Esophagus muscularis mucosa (tissue), 4 donors: ENCODE results near the gene MMP24OS. TPM values are rescaled to one million over a fixed set of nuclear protein-coding genes. Genes with fewer than 3 reads are reported as not detected.

Experiments used
- DNase-seq: peaks from one replicate; pipeline ENCODE4 v3.0.0-alpha.2; 2017; ENCODE audit errors: extremely low spot score
- H3K27ac ChIP-seq, 4 donors: fragments of 200-600 bp; sonication (generic); replicated peaks in 1 of 4; 1 replicate in 3 of 4; 2 replicates in 1 of 4; pipeline ENCODE4 v1.5.1; 2016 to 2019; ENCODE audit warnings: mild to moderate bottlenecking in 1 of 4
- H3K27me3 ChIP-seq, 4 donors: fragments of 200-600 bp; sonication (generic); one replicate each; pipeline versions ENCODE4 v1.5.1 to v1.6.0; 2016 to 2019
- H3K36me3 ChIP-seq, 4 donors: fragments of 200-600 bp; sonication (generic); one replicate each; pipeline ENCODE4 v1.5.1; 2016 to 2019
- H3K4me1 ChIP-seq, 4 donors: fragments of 200-600 bp; sonication (generic); one replicate each; pipeline ENCODE4 v1.5.1; 2016 to 2019
- H3K4me3 ChIP-seq, 4 donors: fragments of 200-600 bp; sonication (generic); 1 replicate in 2 of 4; 2 replicates in 2 of 4; pipeline ENCODE4 v1.5.1; 2016 to 2019; ENCODE audit warnings: mild to moderate bottlenecking in 4 of 4, moderate library complexity in 1 of 4
- H3K9me3 ChIP-seq, 4 donors: fragments of 200-600 bp; sonication (generic); 1 replicate in 3 of 4; 2 replicates in 1 of 4; pipeline ENCODE4 v1.5.1; 2016 to 2019
- CTCF ChIP-seq, 3 experiments: fragments of 200-600 bp in 2 of 3; fragments of 450-650 bp in 1 of 3; sonication (generic) in 2 of 3; IDR thresholded peaks; one replicate each; pipeline ENCODE4 v1.5.1; 2017 to 2019; ENCODE audit warnings: antibody characterized with exemption in 3 of 3, mild to moderate bottlenecking in 2 of 3, moderate library complexity in 1 of 3
- EP300 ChIP-seq: sonication (generic); formaldehyde crosslinking; IDR thresholded peaks from one replicate; pipeline ENCODE4 v1.6.1; 2017; ENCODE audit warnings: antibody characterized with exemption
- POLR2A ChIP-seq: fragments of 450-650 bp; IDR thresholded peaks from one replicate; pipeline ENCODE4 v1.6.1; 2017; ENCODE audit warnings: antibody characterized with exemption, moderate library complexity, mild to moderate bottlenecking, low read depth
- POLR2AphosphoS5 ChIP-seq, 2 donors: sonication (generic); formaldehyde crosslinking; IDR thresholded peaks; one replicate each; pipeline ENCODE4 v1.6.1; 2017; ENCODE audit warnings: antibody characterized with exemption in 2 of 2
- WGBS: methylation state at CpG from one replicate; pipeline ENCODE4 v1.1.5; 2018; 5-methylcytosine and 5-hydroxymethylcytosine counted together
- intact Hi-C: fragments of 100-400 bp; cut with DNase I; formaldehyde crosslinking; loops from one replicate; pipeline ENCODE4 v1.15.1; 2023
- total RNA-seq, 4 donors: library from RNA; depleted of rRNA; stranded (reverse); fragments of >200 nt; gene quantifications; one replicate each; pipeline versions ENCODE4 v1.1.0 to v1.2.1, GENCODE V29; 2016

Gene MMP24OS
- total RNA-seq, 4 donors from 2014 or later, result 27.7 to 37.8 (median 32.0) TPM

GRCh38 chr20:35306931-35307517 is 29.1 kb upstream of the MMP24OS start:
- peak overlapping the region; percentile 40 to 60 (median 51) for H3K27ac ChIP-seq
- H3K36me3 ChIP-seq, result peaks cover 0 to 28% (median 5%) of the 10 kb centered on the region in 4 donors
- WGBS, result 62% methylated on average over 3 of the region's 4 CpGs
- DNase-seq, result no peak
- H3K4me3 ChIP-seq, result no peak overlapping the region
- no peaks in the 10 kb centered on the region for H3K27me3 ChIP-seq
- intact Hi-C loops, result no loop called here
- H3K9me3 ChIP-seq, result no peaks in the 10 kb centered on the region
- no peak for TF ChIP-seq EP300
- TF ChIP-seq POLR2A, result no peak
- peak in 1 of 2 donors; percentile 12 for TF ChIP-seq POLR2AphosphoS5 (IDR thresholded peaks at IDR 0.05)
- peak; percentile 38 to 64 (median 45) for TF ChIP-seq CTCF (IDR thresholded peaks at IDR 0.05)
- peaks cover 22 to 63% (median 62%) of the 10 kb centered on the region in 4 donors for H3K4me1 ChIP-seq

- peaks cover 0 to 28% (median 5%) of the 10 kb centered on the region in 4 donors for H3K36me3 ChIP-seq
- no peaks in the 10 kb centered on the region for H3K9me3 ChIP-seq
- H3K4me3 ChIP-seq, result no peak overlapping the region
- no peaks in the 10 kb centered on the region for H3K27me3 ChIP-seq
- TF ChIP-seq CTCF (IDR thresholded peaks at IDR 0.05), result no peak
- TF ChIP-seq POLR2AphosphoS5 (IDR thresholded peaks at IDR 0.05), result peak in 1 of 2 donors; percentile 58
- WGBS, result 82% methylated on average over 11 of the region's 12 CpGs
- intact Hi-C loops, result loop anchor here (2.0 kb wide), 2 partner anchors 133 to 141 kb away; partner anchors contain the start of gene GDF5
- DNase-seq, result no peak
- peaks cover 22 to 66% (median 65%) of the 10 kb centered on the region in 4 donors for H3K4me1 ChIP-seq
- peak overlapping the region in 2 of 4 donors; percentile 37 to 52 for H3K27ac ChIP-seq
Observed at GRCh38 chr20:35305682-35306556, 28.0 kb upstream of the MMP24OS start.

- H3K27ac ChIP-seq, result no peak overlapping the region
- H3K27me3 ChIP-seq, result no peaks in the 10 kb centered on the region
- no peak for TF ChIP-seq EP300
- TF ChIP-seq CTCF (IDR thresholded peaks at IDR 0.05), result no peak
- TF ChIP-seq POLR2A, result no peak
- no peak for TF ChIP-seq POLR2AphosphoS5 (IDR thresholded peaks at IDR 0.05)
- H3K4me1 ChIP-seq, result peaks cover 22 to 66% (median 65%) of the 10 kb centered on the region in 4 donors
- DNase-seq, result no peak
- H3K4me3 ChIP-seq, result no peak overlapping the region
- peaks cover 0 to 25% (median 5%) of the 10 kb centered on the region in 4 donors for H3K36me3 ChIP-seq
- H3K9me3 ChIP-seq, result no peaks in the 10 kb centered on the region
- intact Hi-C loops, result loop anchor here (2.0 kb wide), 2 partner anchors 134 to 142 kb away; partner anchors contain the start of gene GDF5
- WGBS, result 97% methylated on average over 3 of the region's 6 CpGs
Observed at GRCh38 chr20:35304956-35305355, 27.0 kb upstream of the MMP24OS start.

GRCh38 chr20:35303735-35304491 is 26.0 kb upstream of the MMP24OS start:
- H3K27ac ChIP-seq, result peak overlapping the region in 1 of 4 donors; percentile 3
- no peaks in the 10 kb centered on the region for H3K27me3 ChIP-seq
- TF ChIP-seq CTCF (IDR thresholded peaks at IDR 0.05) (peak; percentile 86 to 98 (median 91)), POLR2AphosphoS5 (IDR thresholded peaks at IDR 0.05) (no peak), POLR2A (no peak)
- 20% methylated on average over 13 of the region's 18 CpGs for WGBS
- peaks cover 22 to 65% (median 63%) of the 10 kb centered on the region in 4 donors for H3K4me1 ChIP-seq
- H3K9me3 ChIP-seq, result no peaks in the 10 kb centered on the region
- intact Hi-C loops, result loop anchor here (2.0 kb wide), 2 partner anchors 135 to 143 kb away; partner anchors contain the start of gene GDF5
- no peak overlapping the region for H3K4me3 ChIP-seq
- DNase-seq, result peak; percentile 96
- H3K36me3 ChIP-seq, result peaks cover 0 to 14% (median 5%) of the 10 kb centered on the region in 4 donors
